AG04450 (cell line): Measurements from ENCODE around the gene ZC3H7A. TPM values are rescaled to one million over a fixed set of nuclear protein-coding genes. Genes with fewer than 3 reads are reported as not detected.
"Not testable (repeated sequence)": the region's sequence is repeated elsewhere in the genome, so short reads cannot be mapped to it uniquely, and the experiment has no call there.

Experiments used
- CTCF ChIA-PET: fragments of 300-600, 350-600 bp; formaldehyde crosslinking; extraction: SDS; loops from one replicate; lab custom pipeline; 2022; ENCODE audit warnings: antibody characterized with exemption, inconsistent platforms; lab: Charles Lee
- POLR2A ChIA-PET: fragments of 350-600 bp; formaldehyde crosslinking; extraction: SDS; loops from one replicate; lab custom pipeline; 2021; ENCODE audit warnings: antibody characterized with exemption, inconsistent platforms; lab: Yijun Ruan, JAX
- DNase-seq: peaks from one replicate; pipeline ENCODE4 v3.0.0-alpha.2; 2011; ENCODE audit warnings: low read depth, low spot score
- H3K27ac ChIP-seq: one replicate; pipeline ENCODE4 v1.5.1; 2012; ENCODE audit warnings: low read depth, low read length, control low read depth
- H3K27me3 ChIP-seq: one replicate; pipeline ENCODE4 v1.6.0; 2012; ENCODE audit warnings: low read length; ENCODE audit not compliant: control insufficient read depth, insufficient read depth
- H3K4me3 ChIP-seq: 2 replicates; pipeline ENCODE4 v1.5.1; 2011; ENCODE audit warnings: mild to moderate bottlenecking, low read depth, low read length, control low read depth
- H3K9me3 ChIP-seq: 2 replicates; pipeline ENCODE4 v1.5.1; 2012; ENCODE audit warnings: low read length; ENCODE audit not compliant: control insufficient read depth, insufficient read depth
- CTCF ChIP-seq: IDR thresholded peaks from 2 replicates; pipeline ENCODE4 v1.5.1; 2011; ENCODE audit warnings: low read depth, low read length, control low read depth, inconsistent platforms
- polyA plus RNA-seq: library from polyadenylated mRNA; depleted of rRNA; stranded (reverse); fragments of >200 nt; gene quantifications from 2 replicates; pipeline ENCODE4 v1.2.3, GENCODE V29; 2011

ZC3H7A gene
- polyA plus RNA-seq, 1 experiment, result 72.6 TPM

GRCh38 chr16:11793840-11794239, 3.2 kb downstream of the ZC3H7A start:
- H3K4me3 ChIP-seq, result no peak overlapping the region
- DNase-seq, result no peak
- no peaks in the 10 kb centered on the region for H3K27me3 ChIP-seq
- TF ChIP-seq CTCF, result no peak
- ChIA-PET CTCF (no interaction called here), POLR2A (no interaction called here)
- no peaks in the 10 kb centered on the region for H3K9me3 ChIP-seq
- no peak overlapping the region for H3K27ac ChIP-seq

- POLR2A ChIA-PET, result no interaction called here
- Histone ChIP-seq H3K4me3 (no peak overlapping the region), H3K27me3 (no peaks in the 10 kb centered on the region), H3K9me3 (no peaks in the 10 kb centered on the region), H3K27ac (no peak overlapping the region)
- CTCF ChIA-PET, result no interaction called here
- DNase-seq, result no peak
- no peak for TF ChIP-seq CTCF
Observed at GRCh38 chr16:11792410-11793241, 4.4 kb downstream of the ZC3H7A start.

- Histone ChIP-seq H3K9me3 (no peaks in the 10 kb centered on the region), H3K27me3 (no peaks in the 10 kb centered on the region), H3K27ac (no peak overlapping the region), H3K4me3 (no peak overlapping the region)
- CTCF ChIA-PET, result interaction anchor here (0.5 kb wide), 1 partner anchor 261 kb away, joined by 3 read pairs; no protein-coding TSS in a partner anchor
- POLR2A ChIA-PET, result interaction anchor here (1.1 kb wide), 1 partner anchor 395 kb away, joined by 3 read pairs; no protein-coding TSS in a partner anchor
- no peak for TF ChIP-seq CTCF
- no peak for DNase-seq
Observed at GRCh38 chr16:11791144-11791828, 5.8 kb downstream of the ZC3H7A start.

- no peak for TF ChIP-seq CTCF
- H3K27ac ChIP-seq, result no peak overlapping the region
- no peaks in the 10 kb centered on the region for H3K9me3 ChIP-seq
- CTCF ChIA-PET, result no interaction called here
- POLR2A ChIA-PET, result no interaction called here
- no peak for DNase-seq
- no peaks in the 10 kb centered on the region for H3K27me3 ChIP-seq
- no peak overlapping the region for H3K4me3 ChIP-seq
Observed at GRCh38 chr16:11788914-11789313, 8.1 kb downstream of the ZC3H7A start.

- POLR2A ChIA-PET, DNase-seq, H3K4me3 ChIP-seq, H3K9me3 ChIP-seq, H3K27ac ChIP-seq, H3K27me3 ChIP-seq: not testable (repeated sequence)
- CTCF ChIA-PET, result interaction anchor here (0.7 to 3.4 kb wide), 2 partner anchors 12 to 283 kb away, joined by 3 to 18 read pairs; partner anchors contain the start of gene ZC3H7A
Observed at GRCh38 chr16:11784980-11785599, 12.0 kb downstream of the ZC3H7A start.

- H3K27me3 ChIP-seq, H3K9me3 ChIP-seq, H3K27ac ChIP-seq, H3K4me3 ChIP-seq, DNase-seq: not testable (repeated sequence)
- POLR2A ChIA-PET, result interaction anchor here (0.9 kb wide), 1 partner anchor 10 kb away, joined by 6 read pairs; no protein-coding TSS in a partner anchor
- CTCF ChIA-PET, result interaction anchor here (0.9 to 3.4 kb wide), 2 partner anchors 13 kb away, joined by 5 to 18 read pairs; partner anchors contain the start of gene ZC3H7A
Observed at GRCh38 chr16:11784381-11784780, 12.7 kb downstream of the ZC3H7A start.
